Measurements from ENCODE around the gene KRR1. TPM values are rescaled to one million over a fixed set of nuclear protein-coding genes. Genes with fewer than 3 reads are reported as not detected.
"Not testable (repeated sequence)": the region's sequence is repeated elsewhere in the genome, so short reads cannot be mapped to it uniquely, and the experiment has no call there.

Gene KRR1
- total RNA-seq, 2 experiments from 2014 or later, result 144 to 148 TPM

GRCh38 chr12:75525263-75525662 is 13.9 kb upstream of the KRR1 start:
- no peak for ATAC-seq (ENCODE audit: poor library complexity)
- POLR2A ChIA-PET, result no interaction called here

DNA sequence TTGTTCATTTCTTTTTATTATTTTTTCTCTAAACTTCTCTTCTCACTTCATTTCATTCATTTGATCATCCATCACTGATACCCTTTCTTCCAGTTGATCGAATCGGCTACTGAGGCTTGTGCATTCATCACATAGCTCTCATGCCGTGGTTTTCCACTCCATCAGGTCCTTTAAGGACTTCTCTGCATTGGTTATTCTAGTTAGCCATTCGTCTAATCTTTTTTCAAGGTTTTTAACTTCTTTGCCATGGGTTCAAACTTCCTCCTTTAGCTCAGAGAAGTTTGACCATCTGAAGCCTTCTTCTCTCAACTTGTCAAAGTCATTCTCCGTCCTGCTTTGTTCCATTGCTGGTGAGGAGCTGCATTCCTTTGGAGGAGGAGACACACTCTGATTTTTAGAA is 10.7 kb upstream of the KRR1 start:
- ATAC-seq (ENCODE audit: poor library complexity); H3K36me3 ChIP-seq (ENCODE audit: insufficient read depth, low read length); DNase-seq; CTCF ChIA-PET; H3K27ac Mint-ChIP-seq; POLR2A ChIA-PET; H3K4me3 Mint-ChIP-seq; H3K4me3 ChIP-seq (ENCODE audit: low read length); H3K36me3 Mint-ChIP-seq (ENCODE audit: low read depth); H3K27me3 ChIP-seq (ENCODE audit: control insufficient read depth in 1 of 2, insufficient read depth in 2 of 2, low read length in 2 of 2); H3K4me1 ChIP-seq (ENCODE audit: insufficient read depth, low read length); H3K9me3 Mint-ChIP-seq; H3K27ac ChIP-seq (ENCODE audit: low read depth in 1 of 2, low read length in 2 of 2); H3K9me3 ChIP-seq (ENCODE audit: control insufficient read depth in 1 of 2, insufficient read depth in 1 of 2, low read length in 2 of 2); H3K4me1 Mint-ChIP-seq (ENCODE audit: low read depth): not testable (repeated sequence)
- H3K27me3 Mint-ChIP-seq, result peaks cover 55% of the 10 kb centered on the region
- intact Hi-C loops (cut with DNase I, micrococcal nuclease), result loop anchor here in 1 of 2 experiments (10.0 kb wide), 1 partner anchor 933 kb away; no protein-coding TSS in a partner anchor

More at GRCh38 chr12:75525263-75525662, 13.9 kb upstream of the KRR1 start:
- TF ChIP-seq, protein P1, sequence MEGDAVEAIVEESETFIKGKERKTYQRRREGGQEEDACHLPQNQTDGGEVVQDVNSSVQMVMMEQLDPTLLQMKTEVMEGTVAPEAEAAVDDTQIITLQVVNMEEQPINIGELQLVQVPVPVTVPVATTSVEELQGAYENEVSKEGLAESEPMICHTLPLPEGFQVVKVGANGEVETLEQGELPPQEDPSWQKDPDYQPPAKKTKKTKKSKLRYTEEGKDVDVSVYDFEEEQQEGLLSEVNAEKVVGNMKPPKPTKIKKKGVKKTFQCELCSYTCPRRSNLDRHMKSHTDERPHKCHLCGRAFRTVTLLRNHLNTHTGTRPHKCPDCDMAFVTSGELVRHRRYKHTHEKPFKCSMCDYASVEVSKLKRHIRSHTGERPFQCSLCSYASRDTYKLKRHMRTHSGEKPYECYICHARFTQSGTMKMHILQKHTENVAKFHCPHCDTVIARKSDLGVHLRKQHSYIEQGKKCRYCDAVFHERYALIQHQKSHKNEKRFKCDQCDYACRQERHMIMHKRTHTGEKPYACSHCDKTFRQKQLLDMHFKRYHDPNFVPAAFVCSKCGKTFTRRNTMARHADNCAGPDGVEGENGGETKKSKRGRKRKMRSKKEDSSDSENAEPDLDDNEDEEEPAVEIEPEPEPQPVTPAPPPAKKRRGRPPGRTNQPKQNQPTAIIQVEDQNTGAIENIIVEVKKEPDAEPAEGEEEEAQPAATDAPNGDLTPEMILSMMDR (IDR thresholded peaks at IDR 0.05), result no peak
- intact Hi-C loops (cut with DNase I, micrococcal nuclease), result loop anchor here (5.0 to 10.0 kb wide), 4 partner anchors 927 to 1267 kb away; no protein-coding TSS in a partner anchor
- H3K4me3 ChIP-seq (ENCODE audit: low read length), result no peak overlapping the region
- no peaks in the 10 kb centered on the region for H3K36me3 ChIP-seq (ENCODE audit: insufficient read depth, low read length)
- H3K4me1 ChIP-seq (ENCODE audit: insufficient read depth, low read length), result no peaks in the 10 kb centered on the region
- DNase-seq, result no peak
- no peaks in the 10 kb centered on the region for H3K4me1 Mint-ChIP-seq (ENCODE audit: low read depth)
- H3K4me3 Mint-ChIP-seq, result no peak overlapping the region
- H3K27me3 ChIP-seq (ENCODE audit: control insufficient read depth in 1 of 2, insufficient read depth in 2 of 2, low read length in 2 of 2), result peaks cover 0 to 5% of the 10 kb centered on the region in 2 experiments
- no peak overlapping the region for H3K27ac ChIP-seq (ENCODE audit: low read depth in 1 of 2, low read length in 2 of 2)
- H3K9me3 Mint-ChIP-seq, result no peaks in the 10 kb centered on the region
- H3K9me3 ChIP-seq (ENCODE audit: control insufficient read depth in 1 of 2, insufficient read depth in 1 of 2, low read length in 2 of 2), result no peaks in the 10 kb centered on the region
- H3K27me3 Mint-ChIP-seq, result peaks cover 51% of the 10 kb centered on the region
- CTCF ChIA-PET, result interaction anchor here (0.9 to 2.6 kb wide), 2 partner anchors 11 to 506 kb away, joined by 4 to 10 read pairs; partner anchors contain the start of gene PHLDA1
- H3K36me3 Mint-ChIP-seq (ENCODE audit: low read depth), result no peaks in the 10 kb centered on the region
- no peak overlapping the region for H3K27ac Mint-ChIP-seq

DNA sequence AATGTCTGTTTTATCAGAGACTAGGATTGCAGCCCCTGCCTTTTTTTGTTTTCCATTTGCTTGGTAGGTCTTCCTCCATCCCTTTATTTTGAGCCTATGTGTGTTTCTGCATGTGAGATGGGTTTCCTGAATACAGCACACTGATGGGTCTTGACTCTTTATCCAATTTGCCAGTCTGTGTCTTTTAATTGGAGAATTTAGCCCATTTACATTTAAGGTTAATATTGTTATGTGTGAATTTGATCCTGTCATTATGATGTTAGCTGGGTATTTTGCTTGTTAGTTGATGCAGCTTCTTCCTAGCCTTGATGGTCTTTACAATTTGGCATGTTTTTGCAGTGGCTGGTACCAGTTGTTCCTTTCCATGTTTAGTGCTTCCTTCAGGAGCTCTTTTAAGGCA is 9.8 kb upstream of the KRR1 start:
- H3K4me3 ChIP-seq (ENCODE audit: low read length); H3K27ac Mint-ChIP-seq; H3K36me3 Mint-ChIP-seq (ENCODE audit: low read depth); POLR2A ChIA-PET; CTCF ChIA-PET; H3K4me3 Mint-ChIP-seq; DNase-seq; H3K9me3 ChIP-seq (ENCODE audit: control insufficient read depth in 1 of 2, insufficient read depth in 1 of 2, low read length in 2 of 2); H3K4me1 Mint-ChIP-seq (ENCODE audit: low read depth); H3K27ac ChIP-seq (ENCODE audit: low read depth in 1 of 2, low read length in 2 of 2); H3K27me3 ChIP-seq (ENCODE audit: control insufficient read depth in 1 of 2, insufficient read depth in 2 of 2, low read length in 2 of 2); H3K36me3 ChIP-seq (ENCODE audit: insufficient read depth, low read length); ATAC-seq (ENCODE audit: poor library complexity); H3K9me3 Mint-ChIP-seq; H3K4me1 ChIP-seq (ENCODE audit: insufficient read depth, low read length): not testable (repeated sequence)
- intact Hi-C loops (cut with DNase I, micrococcal nuclease), result loop anchor here in 1 of 2 experiments (10.0 kb wide), 1 partner anchor 934 kb away; no protein-coding TSS in a partner anchor
- H3K27me3 Mint-ChIP-seq, result peaks cover 48% of the 10 kb centered on the region

DNA sequence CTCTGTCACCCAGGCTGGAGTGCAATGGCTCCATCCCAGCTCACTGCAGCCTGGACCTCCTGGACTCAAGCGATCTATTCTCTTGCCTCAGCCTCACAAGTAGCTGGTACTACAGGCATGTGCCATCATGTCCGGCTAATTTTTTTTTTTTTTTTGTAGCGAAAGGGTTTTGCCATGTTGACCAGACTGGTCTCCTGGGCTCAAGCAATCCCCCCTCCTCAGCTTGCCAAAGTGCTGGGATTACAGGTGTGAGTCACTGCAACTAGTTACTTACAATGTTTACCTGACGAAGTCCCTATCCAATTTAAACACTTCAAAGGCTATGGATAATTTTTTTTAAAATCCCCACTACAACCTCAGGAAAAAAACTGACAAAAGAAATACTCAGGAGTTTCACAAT is 1.8 kb downstream of the KRR1 start:
- Histone ChIP-seq H3K36me3 (ENCODE audit: insufficient read depth, low read length) (peaks cover 46% of the 10 kb centered on the region), H3K27me3 (ENCODE audit: control insufficient read depth in 1 of 2, insufficient read depth in 2 of 2, low read length in 2 of 2) (no peaks in the 10 kb centered on the region), H3K9me3 (ENCODE audit: control insufficient read depth in 1 of 2, insufficient read depth in 1 of 2, low read length in 2 of 2) (no peaks in the 10 kb centered on the region), H3K4me3 (ENCODE audit: low read length) (no peak overlapping the region), H3K4me1 (ENCODE audit: insufficient read depth, low read length) (peaks cover 8% of the 10 kb centered on the region), H3K27ac (ENCODE audit: low read depth in 1 of 2, low read length in 2 of 2) (no peak overlapping the region)
- H3K27me3 Mint-ChIP-seq, result no peaks in the 10 kb centered on the region
- peaks cover 2% of the 10 kb centered on the region for H3K9me3 Mint-ChIP-seq
- ATAC-seq (ENCODE audit: poor library complexity) (no peak), DNase-seq (no peak)
- ChIA-PET CTCF (interaction anchor here (1.0 to 1.2 kb wide), 2 partner anchors 26 to 27 kb away, joined by 3 read pairs; no protein-coding TSS in a partner anchor), POLR2A (interaction anchor here (0.6 to 2.9 kb wide), 2 partner anchors 12 to 118 kb away, joined by 4 to 18 read pairs; partner anchors contain the start of gene GLIPR1L2)
- TF ChIP-seq, protein P1 (IDR thresholded peaks at IDR 0.05), result no peak
- peaks cover 59% of the 10 kb centered on the region for H3K36me3 Mint-ChIP-seq (ENCODE audit: low read depth)
- intact Hi-C loops (cut with DNase I, micrococcal nuclease), result loop anchor here (2.0 to 10.0 kb wide), 7 partner anchors 27 to 1258 kb away; partner anchors contain the start of genes BBS10 (in 2 of the 2), GLIPR1 (in 1 of the 2) and NAP1L1 (in 1 of the 2)
- peak overlapping the region; percentile 99 for H3K4me3 Mint-ChIP-seq
- peaks cover 43% of the 10 kb centered on the region for H3K4me1 Mint-ChIP-seq (ENCODE audit: low read depth)
- peak overlapping the region; percentile 95 for H3K27ac Mint-ChIP-seq
